K562 (cell line): ENCODE data around the gene OCA2. TPM values are rescaled to one million over a fixed set of nuclear protein-coding genes. Genes with fewer than 3 reads are reported as not detected.

Experiments used
- ATAC-seq: fragments of 200-7000 bp; cut with Tn5 transposase; 3 replicates; pipeline ENCODE4 v1.9.1; 2020; ENCODE audit warnings: moderate library complexity
- BruUV-seq: library from RNA; stranded (reverse); fragments of 400-500 nt; replicated peaks from 2 replicates; lab custom pipeline; 2021; lab: Mats Ljungman, UMichigan
- CTCF ChIA-PET: fragments of 300-600 bp; formaldehyde crosslinking; extraction: SDS; loops from one replicate; lab custom pipeline; 2021; ENCODE audit warnings: low intra/inter-chr PET ratio; lab: Yijun Ruan, JAX
- POLR2A ChIA-PET: fragments of 300-600, 350-650 bp; sonication (Branson Sonifier 250); formaldehyde crosslinking; extraction: SDS; loops from one replicate; lab custom pipeline; 2021; ENCODE audit warnings: antibody characterized with exemption, inconsistent platforms; lab: Yijun Ruan, JAX
- DNase-seq, 4 experiments: peaks; one replicate each; pipeline versions ENCODE4 v3.0.0 to v3.0.0-alpha.2; 2011 to 2018; ENCODE audit warnings: low spot score in 3 of 4, mixed read lengths in 3 of 4; ENCODE audit errors: extremely low read depth in 1 of 4
- FAIRE-seq: peaks from 2 replicates; lab custom pipeline; 2011; peaks lifted over from hg19 to GRCh38; lab: Jason Lieb, UNC
- H2AFZ ChIP-seq: 2 replicates; pipeline ENCODE4 v1.6.0; 2011; ENCODE audit warnings: low read depth, low read length, control low read depth, inconsistent platforms
- H3K27ac ChIP-seq: fragments of 200-600 bp; 3 replicates; pipeline ENCODE4 v1.8.0; 2011; ENCODE audit warnings: low read depth, mild to moderate bottlenecking, control low read depth, inconsistent platforms, low read length, moderate library complexity, mixed read lengths; ENCODE audit errors: extremely low read depth
- H3K27me3 ChIP-seq, 2 experiments: fragments of 300-600 bp in 1 of 2; 2 replicates in 1 of 2; 3 replicates in 1 of 2; pipeline versions ENCODE4 v1.6.0 to v1.8.0; 2011; ENCODE audit warnings: inconsistent platforms in 2 of 2, low read length in 2 of 2, mild to moderate bottlenecking in 1 of 2, mixed read lengths in 1 of 2, moderate library complexity in 1 of 2; ENCODE audit not compliant: control insufficient read depth in 2 of 2, insufficient read depth in 2 of 2
- H3K36me3 ChIP-seq: fragments of 300-600 bp; 3 replicates; pipeline ENCODE4 v1.8.0; 2011; ENCODE audit warnings: mild to moderate bottlenecking, low read length, inconsistent platforms; ENCODE audit not compliant: control insufficient read depth, insufficient read depth
- H3K4me1 ChIP-seq, 2 experiments: fragments of 200-600 bp in 1 of 2; replicated peaks in 1 of 2; 2 replicates in 1 of 2; 3 replicates in 1 of 2; pipeline versions ENCODE4 v1.5.1 to v1.8.0; 2011; ENCODE audit warnings: inconsistent platforms in 2 of 2, low read length in 2 of 2, mild to moderate bottlenecking in 1 of 2, mixed read lengths in 1 of 2, moderate library complexity in 1 of 2; ENCODE audit not compliant: control insufficient read depth in 2 of 2, insufficient read depth in 2 of 2
- H3K4me2 ChIP-seq: 2 replicates; pipeline ENCODE4 v1.6.1; 2011; ENCODE audit warnings: low read length, control low read depth, inconsistent platforms, mixed read lengths; ENCODE audit not compliant: insufficient read depth
- H3K4me3 ChIP-seq: fragments of 200-600 bp; sonication (generic), shearing (Covaris generic); 2 replicates; pipeline ENCODE4 v1.5.1; 2016; ENCODE audit warnings: control low read depth, inconsistent platforms
- H3K79me2 ChIP-seq: fragments of 200-600 bp; 3 replicates; pipeline ENCODE4 v1.8.0; 2011; ENCODE audit warnings: low read length, inconsistent platforms; ENCODE audit not compliant: control insufficient read depth, insufficient read depth
- H3K9ac ChIP-seq, 2 experiments: 2 replicates each; pipeline versions ENCODE4 v1.6.0 to v1.6.1; 2011; ENCODE audit warnings: low read depth in 2 of 2, low read length in 2 of 2, control low read depth in 1 of 2, inconsistent platforms in 1 of 2, mild to moderate bottlenecking in 1 of 2, mixed read lengths in 1 of 2; ENCODE audit not compliant: insufficient read depth in 1 of 2
- H3K9me1 ChIP-seq: one replicate; pipeline ENCODE4 v1.6.0; 2011; ENCODE audit warnings: inconsistent platforms, mild to moderate bottlenecking, low read length, moderate library complexity; ENCODE audit not compliant: control insufficient read depth, insufficient read depth
- H3K9me3 ChIP-seq: replicated peaks from 2 replicates; pipeline ENCODE4 v1.5.1; 2011; ENCODE audit warnings: low read depth, low read length, inconsistent platforms; ENCODE audit not compliant: control insufficient read depth, insufficient read depth
- H4K20me1 ChIP-seq: replicated peaks from 2 replicates; pipeline ENCODE4 v1.6.1; 2011; ENCODE audit warnings: low read length, inconsistent platforms, mixed read lengths; ENCODE audit not compliant: control insufficient read depth, insufficient read depth
- FOXM1 ChIP-seq, 2 experiments: fragments of 450-650 bp in 1 of 2; sonication (generic) in 1 of 2; formaldehyde crosslinking in 1 of 2; IDR thresholded peaks; 2 replicates each; pipeline versions ENCODE4 v1.6.1 to v1.9.0; 2017 to 2022; ENCODE audit warnings: low read depth in 2 of 2, mild to moderate bottlenecking in 2 of 2, missing genetic modification reagents in 1 of 2, moderate library complexity in 1 of 2
- RAD51 ChIP-seq: fragments of 450-650 bp; IDR thresholded peaks from 2 replicates; pipeline ENCODE4 v1.7.1; 2016; ENCODE audit warnings: low read depth, mild to moderate bottlenecking, borderline replicate concordance
- ZKSCAN3 ChIP-seq: fragments of 250-450 bp; sonication (Bioruptor Pico); IDR thresholded peaks from 2 replicates; pipeline ENCODE4 v1.4.0; 2020
- ZNF354B ChIP-seq: fragments of 250-450 bp; sonication (Bioruptor Pico); IDR thresholded peaks from 2 replicates; pipeline ENCODE4 v1.4.0; 2020
- ZSCAN29 ChIP-seq: fragments of 450-650 bp; IDR thresholded peaks from 2 replicates; pipeline ENCODE4 v1.6.1; 2017
- WGBS: fragments of 100-300 bp; shearing (Covaris generic); methylation state at CpG from one replicate; pipeline ENCODE4 v1.1.6; 2016; ENCODE audit warnings: low coverage, mixed read lengths; ENCODE audit not compliant: insufficient coverage; ENCODE audit errors: missing lambda C conversion rate; 5-methylcytosine and 5-hydroxymethylcytosine counted together
- in situ Hi-C: fragments of 300-500 bp; cut with MboI; formaldehyde crosslinking; loops from 4 replicates; pipeline ENCODE4 v1.15.0; 2018; ENCODE audit warnings: inconsistent platforms, mixed read lengths
- intact Hi-C: fragments of 100-400 bp; cut with micrococcal nuclease; formaldehyde crosslinking; loops from 2 replicates; pipeline ENCODE4 v1.14.2; 2022
- polyA plus RNA-seq, 8 experiments: library from polyadenylated mRNA; depleted of rRNA in 4 of 8; stranded (reverse) in 5 of 8; unstranded in 3 of 8; fragments of >200 nt; fragmentation: Nextera tagmentation in 2 of 8; fragmentation: Illumina TruSeq in 1 of 8; extraction: Ambion mirVana in 2 of 8; extraction: Trizol in 1 of 8; gene quantifications; 2 replicates each; pipeline versions ENCODE4 v1.2.1 to v1.2.3, GENCODE V29; 2011 to 2014; ENCODE audit warnings: inconsistent platforms in 1 of 8, missing spikeins in 1 of 8
- total RNA-seq, 7 experiments: library from RNA; depleted of rRNA in 6 of 7; stranded (reverse); fragments of >200 nt in 6 of 7; fragmentation: Illumina TruSeq in 2 of 7; extraction: Trizol in 2 of 7; gene quantifications; 2 replicates each; pipeline versions ENCODE4 v1.2.1 to v1.2.3, GENCODE V29; 2011 to 2021; ENCODE audit warnings: low replicate concordance in 1 of 7

OCA2 gene
- total and polyA plus RNA-seq, 9 of the 15 experiments (the other 6 are each of a cell fraction or from before 2014, with no cell fraction given): 0.07 to 0.59 (median 0.17) TPM; not detected in 1

- H3K79me2 ChIP-seq: no peaks in the 10 kb centered on the region
- no peak for TF ChIP-seq FOXM1 (IDR thresholded peaks at IDR 0.05; ENCODE audit: low read depth)
- no peak for TF ChIP-seq FOXM1 (CRISPR knock-in tag; IDR thresholded peaks at IDR 0.05; ENCODE audit: low read depth)
- no peak for TF ChIP-seq RAD51
- no peak for TF ChIP-seq ZNF354B
- TF ChIP-seq, all 486 proteins: peak for 0
- Histone ChIP-seq H3K27me3 (peaks cover 7 to 14% of the 10 kb centered on the region in 2 experiments; a peak in 4 of 5 replicates), H3K9ac (no peak overlapping the region), H3K9me1 (no peaks in the 10 kb centered on the region), H3K4me1 (no peaks in the 10 kb centered on the region), H4K20me1 (no peaks in the 10 kb centered on the region), H3K27ac (no peak overlapping the region), H3K4me2 (no peak overlapping the region), H3K4me3 (no peak overlapping the region), H3K36me3 (no peaks in the 10 kb centered on the region), H2AFZ (no peak overlapping the region), H3K9me3 (no peaks in the 10 kb centered on the region)
- intact Hi-C loops: no loop called here
- BruUV-seq: no TSS peak
- ChIA-PET POLR2A (no interaction called here), CTCF (no interaction called here)
- DNase-seq (no peak), FAIRE-seq (no peak), ATAC-seq (no peak)
- in situ Hi-C loops: no loop called here
- 4% methylated on average over 1 of the region's 1 CpG for whole genome bisulfite sequencing
Observed at GRCh38 chr15:27961801-27962200, 137.3 kb downstream of the OCA2 start.

- Histone ChIP-seq H3K36me3 (no peaks in the 10 kb centered on the region), H4K20me1 (no peaks in the 10 kb centered on the region), H2AFZ (no peak overlapping the region), H3K9ac (no peak overlapping the region), H3K27me3 (peaks cover 13 to 28% of the 10 kb centered on the region in 2 experiments), H3K4me2 (no peak overlapping the region), H3K9me1 (no peaks in the 10 kb centered on the region), H3K4me1 (no peaks in the 10 kb centered on the region), H3K9me3 (no peaks in the 10 kb centered on the region), H3K27ac (no peak overlapping the region), H3K4me3 (no peak overlapping the region), H3K79me2 (no peaks in the 10 kb centered on the region)
- TF ChIP-seq ZKSCAN3 (CRISPR knock-in tag) (no peak), ZSCAN29 (no peak)
- intact Hi-C loops: no loop called here
- FAIRE-seq (no peak), DNase-seq (no peak), ATAC-seq (no peak)
- BruUV-seq: no TSS peak
- ChIA-PET CTCF (no interaction called here), POLR2A (no interaction called here)
- WGBS: 0% methylated on average over 10 of the region's 10 CpGs
- in situ Hi-C loops: no loop called here
Observed at GRCh38 chr15:27958911-27959578, 140.1 kb downstream of the OCA2 start.
